Tibial artery (tissue), 4 donors: ENCODE measurements around the gene ZNF682.
A peak's percentile ranks its signal among the peaks of the same experiment; 100 is the strongest.
"Not testable (repeated sequence)": the region's sequence is repeated elsewhere in the genome, so short reads cannot be mapped to it uniquely, and the experiment has no call there.

Experiments
- DNase-seq, 2 donors: peaks; one replicate each; pipeline ENCODE4 v3.0.0-alpha.2; 2019
- H3K27ac ChIP-seq, 2 donors: fragments of 200-600 bp; sonication (generic) in 1 of 2; 1 replicate in 1 of 2; 2 replicates in 1 of 2; pipeline ENCODE4 v1.5.1; 2018 to 2019; ENCODE audit warnings: mild to moderate bottlenecking in 1 of 2
- H3K27me3 ChIP-seq, 2 donors: fragments of 200-600 bp; sonication (generic) in 1 of 2; one replicate each; pipeline versions ENCODE4 v1.5.1 to v1.6.0; 2016 to 2019
- H3K36me3 ChIP-seq, 3 donors: fragments of 200-600 bp; sonication (generic) in 2 of 3; one replicate each; pipeline ENCODE4 v1.5.1; 2016 to 2019; ENCODE audit warnings: mild to moderate bottlenecking in 2 of 3
- H3K4me1 ChIP-seq, 4 donors: fragments of 200-600 bp; sonication (generic) in 2 of 4; 1 replicate in 3 of 4; 2 replicates in 1 of 4; pipeline ENCODE4 v1.5.1; 2016 to 2019
- H3K4me3 ChIP-seq, 2 donors: fragments of 200-600 bp; sonication (generic) in 1 of 2; 1 replicate in 1 of 2; 2 replicates in 1 of 2; pipeline ENCODE4 v1.5.1; 2018 to 2019; ENCODE audit warnings: mild to moderate bottlenecking in 2 of 2
- H3K9me3 ChIP-seq, 3 donors: fragments of 200-600 bp; sonication (generic) in 1 of 3; one replicate each; pipeline ENCODE4 v1.5.1; 2016 to 2019
- CTCF ChIP-seq, 2 experiments: fragments of 200-600 bp in 1 of 2; fragments of 450-650 bp in 1 of 2; IDR thresholded peaks; one replicate each; pipeline ENCODE4 v1.5.1; 2017 to 2019; ENCODE audit warnings: antibody characterized with exemption in 2 of 2, mild to moderate bottlenecking in 1 of 2, moderate library complexity in 1 of 2
- intact Hi-C: fragments of 100-400 bp; cut with DNase I; formaldehyde crosslinking; loops from one replicate; pipeline ENCODE4 v1.15.0; 2023; ENCODE audit warnings: low total_unique reads

ZNF682 gene

GRCh38 chr19:20039203-20039723, at the start of gene ZNF682:
ZNF682 (minus strand) TSS chr19:20039505; CDS start chr19:20039345, 160 bp downstream.
- Histone ChIP-seq H3K9me3 (no peaks in the 10 kb centered on the region), H3K4me3 (peak within 1 kb of the TSS; percentile 69 to 81), H3K36me3 (no peaks in the 10 kb centered on the region), H3K27ac (peak within 1 kb of the TSS; percentile 71 to 74), H3K27me3 (peaks cover 0 to 3% of the 10 kb centered on the region in 2 donors), H3K4me1 (peaks cover 0 to 5% (median 0%) of the 10 kb centered on the region in 4 donors)
- intact Hi-C loops: loop anchor here (5.0 kb wide), 1 partner anchor 128 kb away; the partner anchor contains the start of gene ZNF486
- DNase-seq: peak; percentile 97 to 99
- TF ChIP-seq CTCF (IDR thresholded peaks at IDR 0.05): no peak

GRCh38 chr19:20082876-20083275, 43.6 kb upstream of the ZNF682 start:
- H3K27ac ChIP-seq, DNase-seq, H3K36me3 ChIP-seq, H3K9me3 ChIP-seq, H3K4me3 ChIP-seq, intact Hi-C loops, H3K27me3 ChIP-seq: not testable (repeated sequence)
- peaks cover 0 to 17% (median 5%) of the 10 kb centered on the region in 4 donors for H3K4me1 ChIP-seq

- H3K36me3 ChIP-seq, H3K27ac ChIP-seq, DNase-seq, H3K9me3 ChIP-seq, H3K27me3 ChIP-seq, H3K4me3 ChIP-seq, intact Hi-C loops: not testable (repeated sequence)
- peaks cover 0 to 17% (median 5%) of the 10 kb centered on the region in 4 donors for H3K4me1 ChIP-seq
Observed at GRCh38 chr19:20082232-20082833, 43.0 kb upstream of the ZNF682 start.

- H3K4me3 ChIP-seq: no peak overlapping the region
- H3K27me3 ChIP-seq: no peaks in the 10 kb centered on the region
- no peaks in the 10 kb centered on the region for H3K9me3 ChIP-seq
- no peaks in the 10 kb centered on the region for H3K36me3 ChIP-seq
- TF ChIP-seq CTCF (IDR thresholded peaks at IDR 0.05): no peak
- DNase-seq: no peak
- no peak overlapping the region for H3K27ac ChIP-seq
- intact Hi-C loops: no loop called here
- H3K4me1 ChIP-seq: peaks cover 0 to 17% (median 5%) of the 10 kb centered on the region in 4 donors
Observed at GRCh38 chr19:20080656-20081055, 41.4 kb upstream of the ZNF682 start.

GRCh38 chr19:20079476-20079875, 40.2 kb upstream of the ZNF682 start:
- DNase-seq: no peak
- no peak for TF ChIP-seq CTCF (IDR thresholded peaks at IDR 0.05)
- no peaks in the 10 kb centered on the region for H3K9me3 ChIP-seq
- no peaks in the 10 kb centered on the region for H3K27me3 ChIP-seq
- peaks cover 0 to 17% (median 5%) of the 10 kb centered on the region in 4 donors for H3K4me1 ChIP-seq
- H3K4me3 ChIP-seq: no peak overlapping the region
- H3K36me3 ChIP-seq: no peaks in the 10 kb centered on the region
- H3K27ac ChIP-seq: no peak overlapping the region
- intact Hi-C loops: no loop called here

- Histone ChIP-seq H3K9me3 (no peaks in the 10 kb centered on the region), H3K27me3 (no peaks in the 10 kb centered on the region), H3K4me3 (peak overlapping the region; percentile 49 to 62), H3K4me1 (peaks cover 0 to 17% (median 5%) of the 10 kb centered on the region in 4 donors), H3K27ac (peak overlapping the region; percentile 32 to 38), H3K36me3 (no peaks in the 10 kb centered on the region)
- DNase-seq: peak; percentile 32 to 71
- intact Hi-C loops: no loop called here
- TF ChIP-seq CTCF (IDR thresholded peaks at IDR 0.05): no peak
Observed at GRCh38 chr19:20078581-20079031, 39.3 kb upstream of the ZNF682 start.
